ENCODE measurements around the gene UAP1.

The UAP1 gene

GRCh38 chr1:162561616-162562469, at the start of gene UAP1:
TSS of gene UAP1 (plus strand) at chr1:162561722. CDS start at chr1:162566069, 4,347 bp downstream.
- ATAC-seq (peak; percentile 42), DNase-seq (peak; percentile 26)
- Mint-ChIP-seq H3K27me3 (no peaks in the 10 kb centered on the region), H3K36me3 (ENCODE audit: low read depth) (peaks cover 15% of the 10 kb centered on the region), H3K4me3 (peak within 1 kb of the TSS; percentile 87), H3K9me3 (no peaks in the 10 kb centered on the region), H3K27ac (peak within 1 kb of the TSS; percentile 92), H3K4me1 (peaks cover 47% of the 10 kb centered on the region)

GRCh38 chr1:162527314-162527713, 34.2 kb upstream of the UAP1 start:
- no peak for ATAC-seq
- no peaks in the 10 kb centered on the region for H3K27me3 Mint-ChIP-seq
- no peaks in the 10 kb centered on the region for H3K9me3 Mint-ChIP-seq
- DNase-seq = no peak
- H3K4me1 Mint-ChIP-seq = no peaks in the 10 kb centered on the region
- no peak overlapping the region for H3K27ac Mint-ChIP-seq
- no peak overlapping the region for H3K4me3 Mint-ChIP-seq
- peaks cover 37% of the 10 kb centered on the region for H3K36me3 Mint-ChIP-seq (ENCODE audit: low read depth)

- Mint-ChIP-seq H3K27ac (no peak overlapping the region), H3K27me3 (no peaks in the 10 kb centered on the region), H3K9me3 (no peaks in the 10 kb centered on the region), H3K4me1 (no peaks in the 10 kb centered on the region), H3K36me3 (ENCODE audit: low read depth) (peaks cover 20% of the 10 kb centered on the region), H3K4me3 (no peak overlapping the region)
- DNase-seq = no peak
- ATAC-seq = no peak
Measured at GRCh38 chr1:162530307-162530987, 31.1 kb upstream of the UAP1 start.

GRCh38 chr1:162530988-162531319, 30.6 kb upstream of the UAP1 start:
- Mint-ChIP-seq H3K4me3 (no peak overlapping the region), H3K27me3 (no peaks in the 10 kb centered on the region)

GRCh38 chr1:162535501-162535900, 26.0 kb upstream of the UAP1 start:
- H3K27ac Mint-ChIP-seq = no peak overlapping the region
- no peaks in the 10 kb centered on the region for H3K27me3 Mint-ChIP-seq
- H3K36me3 Mint-ChIP-seq (ENCODE audit: low read depth) = peaks cover 4% of the 10 kb centered on the region
- no peak for ATAC-seq
- no peak overlapping the region for H3K4me3 Mint-ChIP-seq
- H3K4me1 Mint-ChIP-seq = no peaks in the 10 kb centered on the region
- no peaks in the 10 kb centered on the region for H3K9me3 Mint-ChIP-seq
- DNase-seq = no peak

More at GRCh38 chr1:162530988-162531319, 30.6 kb upstream of the UAP1 start:
- H3K27ac Mint-ChIP-seq = no peak overlapping the region
- H3K4me1 Mint-ChIP-seq = no peaks in the 10 kb centered on the region
- no peaks in the 10 kb centered on the region for H3K9me3 Mint-ChIP-seq
- DNase-seq (no peak), ATAC-seq (no peak)
- H3K36me3 Mint-ChIP-seq (ENCODE audit: low read depth) = peaks cover 18% of the 10 kb centered on the region

- no peak for DNase-seq
- Mint-ChIP-seq H3K27ac (no peak overlapping the region), H3K36me3 (ENCODE audit: low read depth) (peaks cover 6% of the 10 kb centered on the region), H3K27me3 (no peaks in the 10 kb centered on the region), H3K9me3 (peaks cover 5% of the 10 kb centered on the region), H3K4me1 (no peaks in the 10 kb centered on the region), H3K4me3 (no peak overlapping the region)
- no peak for ATAC-seq
Measured at GRCh38 chr1:162536511-162536910, 25.0 kb upstream of the UAP1 start.

- Mint-ChIP-seq H3K27ac (no peak overlapping the region), H3K27me3 (no peaks in the 10 kb centered on the region), H3K36me3 (ENCODE audit: low read depth) (peaks cover 3% of the 10 kb centered on the region), H3K9me3 (peaks cover 5% of the 10 kb centered on the region), H3K4me1 (no peaks in the 10 kb centered on the region), H3K4me3 (no peak overlapping the region)
- ATAC-seq (no peak), DNase-seq (no peak)
Measured at GRCh38 chr1:162537216-162537615, 24.3 kb upstream of the UAP1 start.

- Mint-ChIP-seq H3K4me3 (no peak overlapping the region), H3K4me1 (no peaks in the 10 kb centered on the region), H3K27me3 (no peaks in the 10 kb centered on the region), H3K36me3 (ENCODE audit: low read depth) (peaks cover 3% of the 10 kb centered on the region), H3K27ac (no peak overlapping the region), H3K9me3 (peaks cover 14% of the 10 kb centered on the region)
- ATAC-seq (peak; percentile 36), DNase-seq (no peak)
Measured at GRCh38 chr1:162538815-162539431, 22.6 kb upstream of the UAP1 start.

- Mint-ChIP-seq H3K4me3 (no peak overlapping the region), H3K9me3 (peaks cover 14% of the 10 kb centered on the region), H3K36me3 (ENCODE audit: low read depth) (peaks cover 2% of the 10 kb centered on the region), H3K4me1 (no peaks in the 10 kb centered on the region), H3K27me3 (no peaks in the 10 kb centered on the region), H3K27ac (no peak overlapping the region)
- no peak for DNase-seq
- ATAC-seq = no peak
Measured at GRCh38 chr1:162541619-162542141, 19.8 kb upstream of the UAP1 start.

- DNase-seq (no peak), ATAC-seq (no peak)
- H3K4me1 Mint-ChIP-seq = no peaks in the 10 kb centered on the region
- H3K36me3 Mint-ChIP-seq (ENCODE audit: low read depth) = peaks cover 2% of the 10 kb centered on the region
- no peaks in the 10 kb centered on the region for H3K27me3 Mint-ChIP-seq
- peaks cover 14% of the 10 kb centered on the region for H3K9me3 Mint-ChIP-seq
- H3K4me3 Mint-ChIP-seq = no peak overlapping the region
- H3K27ac Mint-ChIP-seq = no peak overlapping the region
Measured at GRCh38 chr1:162543228-162543627, 18.3 kb upstream of the UAP1 start.

- Mint-ChIP-seq H3K4me3 (no peak overlapping the region), H3K4me1 (no peaks in the 10 kb centered on the region), H3K27ac (no peak overlapping the region), H3K36me3 (ENCODE audit: low read depth) (no peaks in the 10 kb centered on the region), H3K9me3 (peaks cover 4% of the 10 kb centered on the region), H3K27me3 (no peaks in the 10 kb centered on the region)
- ATAC-seq (no peak), DNase-seq (no peak)
Measured at GRCh38 chr1:162548170-162548569, 13.4 kb upstream of the UAP1 start.

- H3K27ac Mint-ChIP-seq = no peak overlapping the region
- DNase-seq (no peak), ATAC-seq (no peak)
- H3K36me3 Mint-ChIP-seq (ENCODE audit: low read depth) = no peaks in the 10 kb centered on the region
- no peaks in the 10 kb centered on the region for H3K27me3 Mint-ChIP-seq
- H3K9me3 Mint-ChIP-seq = no peaks in the 10 kb centered on the region
- H3K4me1 Mint-ChIP-seq = no peaks in the 10 kb centered on the region
- no peak overlapping the region for H3K4me3 Mint-ChIP-seq
Measured at GRCh38 chr1:162549001-162549400, 12.5 kb upstream of the UAP1 start.

GRCh38 chr1:162550925-162551324, 10.6 kb upstream of the UAP1 start:
- ATAC-seq (no peak), DNase-seq (no peak)
- Mint-ChIP-seq H3K27me3 (no peaks in the 10 kb centered on the region), H3K27ac (no peak overlapping the region), H3K36me3 (ENCODE audit: low read depth) (no peaks in the 10 kb centered on the region), H3K4me1 (no peaks in the 10 kb centered on the region), H3K4me3 (no peak overlapping the region), H3K9me3 (no peaks in the 10 kb centered on the region)

- no peaks in the 10 kb centered on the region for H3K4me1 Mint-ChIP-seq
- no peak overlapping the region for H3K4me3 Mint-ChIP-seq
- ATAC-seq (no peak), DNase-seq (no peak)
- H3K27me3 Mint-ChIP-seq = no peaks in the 10 kb centered on the region
- H3K9me3 Mint-ChIP-seq = no peaks in the 10 kb centered on the region
- no peak overlapping the region for H3K27ac Mint-ChIP-seq
- H3K36me3 Mint-ChIP-seq (ENCODE audit: low read depth) = no peaks in the 10 kb centered on the region
Measured at GRCh38 chr1:162551969-162552683, 9.4 kb upstream of the UAP1 start.
